Neural crest cell (in vitro differentiated cells): ENCODE measurements around the gene COL5A1. TPM values are rescaled to one million over a fixed set of nuclear protein-coding genes. Genes with fewer than 3 reads are reported as not detected.

Source experiments
- DNase-seq: peaks from one replicate; pipeline ENCODE4 v3.0.0; 2021; ENCODE audit warnings: low read depth, mixed read lengths, low spot score
- H3K27ac Mint-ChIP-seq: one replicate; pipeline ENCODE4 v1.8.0; 2021; ENCODE audit warnings: mild to moderate bottlenecking, mixed read lengths; ENCODE audit not compliant: unreplicated experiment
- H3K27me3 Mint-ChIP-seq: 2 replicates; pipeline ENCODE4 v1.8.0; 2021; ENCODE audit warnings: low read depth, mild to moderate bottlenecking, mixed read lengths
- H3K36me3 Mint-ChIP-seq: 2 replicates; pipeline ENCODE4 v1.8.0; 2021; ENCODE audit warnings: low read depth, mild to moderate bottlenecking, mixed read lengths
- H3K4me1 Mint-ChIP-seq: 2 replicates; pipeline ENCODE4 v1.8.0; 2021; ENCODE audit warnings: mixed read lengths
- H3K4me3 Mint-ChIP-seq: one replicate; pipeline ENCODE4 v1.8.0; 2021; ENCODE audit warnings: mild to moderate bottlenecking, mixed read lengths
- H3K9me3 Mint-ChIP-seq: 2 replicates; pipeline ENCODE4 v1.8.0; 2021; ENCODE audit warnings: mixed read lengths
- CTCF ChIP-seq: fragments of 200-600 bp; sonication (generic); conservative IDR thresholded peaks from 2 replicates; pipeline ENCODE4 v1.5.0; 2021; ENCODE audit warnings: antibody characterized with exemption, mild to moderate bottlenecking
- total RNA-seq: library from RNA; stranded (reverse); gene quantifications from 2 replicates; pipeline ENCODE4 v1.2.1, GENCODE V29; 2021

The COL5A1 gene
- total RNA-seq, 1 donor from 2014 or later, result 19.4 TPM

- H3K4me1 Mint-ChIP-seq, result no peaks in the 10 kb centered on the region
- H3K9me3 Mint-ChIP-seq, result no peaks in the 10 kb centered on the region
- H3K4me3 Mint-ChIP-seq, result no peak overlapping the region
- TF ChIP-seq CTCF, result no peak
- no peak overlapping the region for H3K27ac Mint-ChIP-seq
- H3K27me3 Mint-ChIP-seq, result no peaks in the 10 kb centered on the region
- DNase-seq, result no peak
- H3K36me3 Mint-ChIP-seq, result no peaks in the 10 kb centered on the region
Observed at GRCh38 chr9:134776080-134776796, 134.6 kb downstream of the COL5A1 start.

- Mint-ChIP-seq H3K27ac (no peak overlapping the region), H3K9me3 (no peaks in the 10 kb centered on the region), H3K4me1 (no peaks in the 10 kb centered on the region), H3K4me3 (no peak overlapping the region), H3K36me3 (no peaks in the 10 kb centered on the region), H3K27me3 (no peaks in the 10 kb centered on the region)
- no peak for DNase-seq
- TF ChIP-seq CTCF, result no peak
Observed at GRCh38 chr9:134777153-134777552, 135.6 kb downstream of the COL5A1 start.

- H3K36me3 Mint-ChIP-seq, result no peaks in the 10 kb centered on the region
- no peaks in the 10 kb centered on the region for H3K27me3 Mint-ChIP-seq
- H3K27ac Mint-ChIP-seq, result no peak overlapping the region
- no peaks in the 10 kb centered on the region for H3K4me1 Mint-ChIP-seq
- no peak overlapping the region for H3K4me3 Mint-ChIP-seq
- H3K9me3 Mint-ChIP-seq, result no peaks in the 10 kb centered on the region
- TF ChIP-seq CTCF, result no peak
- no peak for DNase-seq
Observed at GRCh38 chr9:134778156-134778555, 136.6 kb downstream of the COL5A1 start.

- H3K4me1 Mint-ChIP-seq, result no peaks in the 10 kb centered on the region
- DNase-seq, result peak; percentile 65
- H3K4me3 Mint-ChIP-seq, result no peak overlapping the region
- H3K36me3 Mint-ChIP-seq, result no peaks in the 10 kb centered on the region
- no peak overlapping the region for H3K27ac Mint-ChIP-seq
- peak; percentile 73 for TF ChIP-seq CTCF
- peaks cover under 1% of the 10 kb centered on the region for H3K27me3 Mint-ChIP-seq
- H3K9me3 Mint-ChIP-seq, result no peaks in the 10 kb centered on the region
Observed at GRCh38 chr9:134778841-134779411, 137.3 kb downstream of the COL5A1 start.

GRCh38 chr9:134779640-134780039, 138.0 kb downstream of the COL5A1 start:
- Mint-ChIP-seq H3K27ac (no peak overlapping the region), H3K27me3 (peaks cover 3% of the 10 kb centered on the region), H3K4me1 (peaks cover 3% of the 10 kb centered on the region), H3K9me3 (no peaks in the 10 kb centered on the region), H3K4me3 (no peak overlapping the region), H3K36me3 (no peaks in the 10 kb centered on the region)
- DNase-seq, result no peak
- no peak for TF ChIP-seq CTCF
